Suppressor macrophage (primary cell): ENCODE data around the gene NSF.
"Not testable (repeated sequence)": the region's sequence is repeated elsewhere in the genome, so short reads cannot be mapped to it uniquely, and the experiment has no call there.

ENCODE experiments used
- DNase-seq, 4 experiments: peaks; one replicate each; pipeline ENCODE4 v3.0.0-alpha.2; 2020 to 2022

The NSF gene

DNA sequence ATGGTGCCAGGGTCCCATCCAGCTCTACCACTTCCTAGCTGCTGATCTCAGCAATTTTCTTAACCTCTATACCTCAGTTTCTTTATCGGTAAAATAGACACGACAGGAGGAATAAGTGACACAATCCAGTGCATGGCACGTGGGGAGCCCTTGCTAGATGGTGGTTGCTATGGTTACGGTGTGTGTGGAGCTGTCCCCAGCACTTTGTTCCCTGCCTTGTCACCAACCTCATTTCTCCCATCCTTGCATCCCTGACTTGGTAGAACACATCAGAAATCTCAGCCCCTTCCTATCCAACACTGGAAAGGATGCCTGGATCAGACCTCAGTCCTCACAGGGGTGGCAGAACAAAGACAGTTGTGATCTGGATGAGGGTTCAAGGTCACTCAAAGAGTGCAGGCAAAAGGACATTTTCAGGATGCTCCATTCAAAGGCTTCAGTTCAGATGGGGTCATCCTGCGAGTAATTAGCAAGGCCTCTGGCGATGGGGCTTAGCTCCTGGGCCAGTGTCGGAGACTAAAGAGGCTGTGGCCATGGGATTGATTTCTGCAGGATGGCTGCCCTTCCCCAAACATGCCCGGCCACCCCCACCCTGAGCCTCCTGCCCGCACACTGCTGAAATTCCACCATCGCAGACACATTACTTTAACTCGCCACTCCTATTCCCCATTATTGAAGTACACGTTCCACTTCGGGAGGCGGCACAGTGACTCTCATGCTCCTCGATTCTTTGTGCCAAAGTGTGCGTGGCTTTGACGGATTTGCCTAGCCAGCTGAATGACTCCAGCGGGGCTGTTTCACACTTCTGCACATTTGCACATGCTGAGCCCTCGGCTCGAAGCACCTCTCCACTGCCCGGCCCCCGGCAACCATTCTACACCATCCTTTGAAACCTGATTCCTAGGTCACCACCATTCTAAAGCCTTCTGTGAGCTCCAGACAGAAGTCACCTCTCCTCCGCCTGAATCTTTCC lies 187.8 kb downstream of the NSF start:
- peak in 2 of 4 experiments; percentile 20 to 29 for DNase-seq

DNA sequence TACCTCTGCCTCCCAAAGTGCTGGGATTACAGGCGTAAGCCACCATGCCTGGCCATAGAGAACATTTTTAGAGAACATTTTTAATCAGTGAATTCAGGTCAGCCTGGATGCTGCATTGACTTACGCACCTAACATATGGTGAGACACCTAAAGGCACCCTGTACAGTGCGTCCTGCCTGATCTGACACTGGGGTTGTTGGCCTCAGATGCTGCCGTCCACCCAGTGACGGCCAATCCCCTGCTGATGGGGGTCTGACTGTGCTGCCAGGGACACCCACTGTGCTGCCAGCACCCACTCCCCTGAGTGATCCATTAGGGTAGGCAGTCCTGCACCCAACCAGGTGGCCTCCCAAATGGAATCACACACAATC lies 189.5 kb downstream of the NSF start:
- DNase-seq: no peak

DNA sequence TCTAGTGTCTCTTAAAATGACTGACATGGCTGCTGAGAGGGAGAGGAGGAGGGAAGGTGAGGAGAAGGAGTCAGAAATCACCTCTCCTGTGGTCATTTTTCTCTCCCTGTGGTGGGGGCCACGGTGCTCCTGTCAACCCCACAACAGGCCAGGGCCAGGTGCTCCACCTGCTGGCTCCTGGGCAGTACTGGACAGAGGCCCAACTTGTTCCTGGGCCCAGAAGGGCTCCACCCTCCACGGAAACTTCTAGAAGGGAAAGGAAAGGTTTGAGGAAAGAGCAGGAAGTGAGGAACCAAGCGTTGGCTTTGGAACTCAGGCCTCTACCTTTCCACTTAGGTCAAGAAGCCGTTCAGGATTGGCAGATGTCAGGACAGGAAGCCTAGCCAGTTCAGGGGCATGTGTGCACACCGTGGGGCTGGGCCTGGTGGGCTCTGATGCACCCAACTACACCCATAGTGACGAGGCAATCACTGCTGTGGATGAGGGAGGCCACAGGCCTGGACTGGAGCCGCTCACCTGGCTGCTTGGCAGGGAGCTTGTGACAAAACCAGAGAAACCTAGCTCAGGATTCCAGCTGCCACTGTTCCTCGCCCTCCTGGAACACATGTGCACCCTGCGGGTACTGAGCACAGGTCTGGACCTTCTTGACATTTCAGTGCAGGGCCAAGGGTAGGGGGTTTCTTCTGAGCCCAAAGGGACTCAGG lies 191.9 kb downstream of the NSF start:
- peak; percentile 10 to 61 (median 38) for DNase-seq

DNA sequence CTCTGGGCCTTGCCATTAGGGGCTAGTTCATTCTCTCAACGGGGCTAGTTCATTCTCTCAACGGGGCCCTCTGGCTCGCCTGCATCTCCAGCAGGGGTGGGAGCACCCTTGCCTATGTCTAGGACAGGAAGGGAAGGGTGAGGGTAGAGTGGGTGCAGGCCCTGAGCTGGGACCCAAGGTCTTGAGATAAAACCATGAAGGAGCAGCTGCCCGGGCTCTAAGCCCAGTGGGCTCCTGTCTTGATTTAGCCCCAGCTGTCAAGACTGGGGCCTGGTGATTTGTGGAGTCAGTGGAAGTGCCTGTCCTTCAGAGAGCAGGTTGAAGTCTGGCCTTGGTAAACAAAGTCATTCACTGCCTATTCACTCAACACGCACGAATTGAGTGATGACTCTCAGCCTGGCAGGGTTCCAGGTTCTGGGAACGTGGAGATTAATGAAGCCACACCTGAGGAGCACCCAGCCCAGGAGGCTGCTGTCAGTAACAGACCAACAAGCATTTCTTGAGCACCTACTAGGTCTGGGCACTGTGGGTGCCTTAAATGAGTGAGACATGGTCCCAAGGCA lies 192.6 kb downstream of the NSF start:
- DNase-seq: no peak

DNA sequence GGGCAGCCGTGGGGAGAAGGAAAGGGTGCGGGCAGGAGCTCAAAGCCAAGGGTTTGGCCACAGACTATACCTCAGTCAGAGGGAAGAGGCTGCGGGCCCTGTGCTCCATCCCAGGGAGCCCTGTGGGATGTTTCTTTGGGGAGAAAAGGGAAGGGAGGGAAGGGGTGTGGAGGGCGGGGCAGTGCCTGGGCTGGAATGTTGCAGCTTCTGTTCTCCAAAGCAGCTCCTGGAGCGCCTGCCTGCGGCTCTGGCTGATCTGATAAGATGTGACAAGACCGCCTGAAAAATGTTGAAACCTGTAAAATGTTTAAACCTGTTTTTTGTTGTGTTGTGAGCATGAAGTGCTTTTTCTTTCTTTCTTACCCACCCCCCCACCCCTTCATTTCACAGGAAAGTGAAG lies 195.2 kb downstream of the NSF start:
- no peak for DNase-seq

DNA sequence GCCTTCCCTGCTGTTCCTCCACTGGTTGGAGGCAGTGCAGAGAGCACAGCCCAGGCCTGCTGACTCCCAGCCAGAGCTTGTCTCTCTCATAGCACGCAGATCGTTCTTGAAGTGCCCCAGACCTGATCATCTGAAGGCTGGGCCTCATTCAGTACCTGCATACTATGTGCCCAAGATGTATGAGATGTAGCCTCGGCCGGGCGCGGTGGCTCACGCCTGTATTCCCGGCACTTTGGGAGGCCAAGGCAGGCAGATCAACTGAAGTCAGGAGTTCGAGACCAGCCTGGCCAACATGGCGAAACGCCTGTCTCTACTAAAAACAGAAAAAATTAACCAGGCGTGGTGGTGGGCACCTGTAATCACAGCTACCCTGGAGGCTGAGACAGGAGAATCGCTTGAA lies 197.0 kb downstream of the NSF start:
- no peak for DNase-seq

DNA sequence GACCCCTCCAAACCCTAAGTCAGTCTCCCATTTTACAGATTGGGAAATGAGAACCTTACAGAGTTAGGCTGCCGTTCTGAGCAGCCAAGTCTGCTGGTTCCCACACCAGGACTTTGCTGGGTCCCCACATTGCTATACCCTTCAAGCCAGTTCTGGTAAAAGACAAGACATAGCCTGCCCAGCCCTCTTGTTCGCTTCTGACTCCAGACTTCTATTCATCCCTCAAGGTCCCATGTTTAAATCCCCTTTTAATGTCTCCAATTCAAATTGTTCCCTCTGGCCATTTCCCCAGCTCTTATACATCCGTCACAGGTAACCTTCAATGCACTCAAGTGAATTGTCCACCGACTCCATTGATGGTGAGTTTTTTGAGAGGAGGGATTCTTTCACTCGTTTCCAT lies 197.8 kb downstream of the NSF start:
- no peak for DNase-seq

DNA sequence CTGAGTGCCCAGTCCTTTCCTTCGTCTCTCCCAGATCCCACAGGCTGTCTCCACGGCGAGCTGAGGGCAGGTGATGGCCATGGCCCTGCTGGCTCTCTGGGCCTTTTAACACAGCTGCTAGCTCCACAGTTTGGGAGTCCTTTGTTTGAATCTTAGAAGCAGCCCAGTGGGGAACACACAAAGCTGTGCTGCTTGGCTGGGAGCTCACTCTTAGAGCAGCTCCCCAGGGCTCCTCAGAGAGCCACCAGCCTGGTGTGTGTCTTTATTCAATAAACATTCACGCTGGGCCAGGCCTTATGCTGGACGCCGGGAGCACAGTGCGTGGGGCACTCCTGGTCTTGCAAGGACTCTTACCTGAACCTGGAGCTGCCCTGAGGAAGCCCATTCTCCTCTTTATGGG lies 198.3 kb downstream of the NSF start:
- DNase-seq: no peak

DNA sequence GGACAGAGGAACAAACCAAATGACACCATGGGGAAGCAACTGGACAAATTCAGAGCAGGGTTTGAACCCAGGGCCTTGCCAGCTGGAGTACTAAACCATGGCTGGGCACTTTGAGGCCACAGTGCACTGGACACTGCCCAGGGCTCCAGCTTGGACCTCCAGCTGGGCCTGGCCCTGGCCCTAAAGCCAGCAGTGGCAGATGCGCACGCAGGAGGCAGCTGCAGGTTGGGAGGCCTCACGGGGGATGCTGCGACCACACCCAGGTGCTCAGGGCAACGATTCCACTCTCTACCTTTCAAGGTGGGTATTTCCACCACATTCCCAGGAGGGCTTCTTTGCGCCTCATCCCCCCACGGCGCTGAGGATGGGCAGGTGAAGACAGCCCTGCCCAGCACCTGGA lies 199.1 kb downstream of the NSF start:
- no peak for DNase-seq

DNA sequence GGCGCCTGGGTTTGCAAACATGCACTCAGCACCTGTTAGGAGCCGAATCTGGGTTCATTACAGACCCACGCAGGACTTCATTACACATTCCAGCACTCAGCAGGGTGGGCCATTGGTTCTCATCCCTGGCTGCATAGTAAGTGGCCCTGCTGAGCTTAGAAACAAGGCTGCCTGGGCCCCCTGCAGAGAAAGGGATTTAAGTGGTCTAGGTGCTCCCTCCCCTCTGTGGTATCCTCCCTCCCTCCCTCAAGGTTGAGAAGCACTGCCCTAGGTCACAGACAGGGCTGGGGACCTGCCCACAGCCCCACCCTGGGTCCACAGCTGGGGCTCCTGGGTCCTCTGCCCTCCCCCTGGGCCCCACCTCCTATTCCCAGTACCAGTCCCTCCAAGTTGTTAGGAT lies 199.7 kb downstream of the NSF start:
- no peak for DNase-seq

DNA sequence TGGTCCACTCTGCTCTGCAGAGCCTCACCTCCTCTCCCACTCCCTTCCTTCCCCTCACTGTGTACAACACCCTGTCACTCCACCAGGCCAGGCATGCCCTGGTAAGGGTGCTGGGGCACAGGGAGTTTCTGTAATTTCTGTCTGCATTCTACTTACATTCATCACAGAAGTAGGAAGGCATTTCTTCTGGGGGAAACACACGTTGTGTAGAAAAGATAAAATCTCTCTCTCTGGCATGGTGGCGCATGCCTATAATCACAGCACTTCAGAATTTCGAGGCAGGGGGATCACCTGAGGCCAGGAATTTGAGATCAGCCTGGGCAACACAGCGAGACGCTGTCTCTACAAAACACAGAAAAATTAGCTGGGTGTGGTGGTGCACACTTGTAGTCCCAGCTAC lies 201.1 kb downstream of the NSF start:
- no peak for DNase-seq

DNA sequence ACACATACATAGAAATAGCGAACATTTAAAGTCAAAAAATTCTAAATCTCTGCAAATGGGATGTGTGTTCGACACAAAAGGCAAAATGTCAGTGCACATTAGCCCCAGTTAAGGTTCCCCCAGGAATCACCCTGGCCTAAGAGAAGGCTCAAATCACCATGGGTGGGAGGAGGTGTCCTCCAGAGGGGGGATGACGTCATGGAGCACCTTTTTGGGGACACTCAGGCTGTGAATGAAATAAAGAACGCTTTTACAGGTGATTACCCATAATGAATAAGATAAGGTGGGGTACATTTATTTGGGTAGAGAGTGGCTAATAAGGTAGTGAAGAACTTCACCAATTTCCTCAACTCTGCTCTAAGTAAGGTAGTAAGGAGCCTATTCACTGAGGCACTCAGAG lies 201.6 kb downstream of the NSF start:
- DNase-seq: no peak

DNA sequence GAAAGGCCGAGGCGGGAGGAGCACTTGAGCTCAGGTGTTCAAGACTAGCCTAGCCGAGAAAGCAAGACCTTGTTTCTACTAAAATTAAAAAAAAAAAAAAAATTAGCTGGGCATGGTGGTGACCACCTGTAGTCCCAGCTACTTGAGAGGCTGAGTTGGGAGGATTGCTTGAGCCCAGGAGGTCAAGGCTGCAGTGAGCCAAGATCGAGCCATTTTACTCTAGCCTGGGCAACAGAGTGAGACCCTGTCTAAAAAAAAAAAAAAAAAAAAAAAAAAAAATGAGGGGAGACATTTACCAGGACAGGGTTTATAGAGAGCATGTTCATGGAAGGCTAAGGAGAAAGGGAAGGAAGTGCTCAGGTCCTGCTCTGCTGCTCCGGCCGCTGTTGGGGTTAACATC lies 202.6 kb downstream of the NSF start:
- DNase-seq: not testable (repeated sequence)

DNA sequence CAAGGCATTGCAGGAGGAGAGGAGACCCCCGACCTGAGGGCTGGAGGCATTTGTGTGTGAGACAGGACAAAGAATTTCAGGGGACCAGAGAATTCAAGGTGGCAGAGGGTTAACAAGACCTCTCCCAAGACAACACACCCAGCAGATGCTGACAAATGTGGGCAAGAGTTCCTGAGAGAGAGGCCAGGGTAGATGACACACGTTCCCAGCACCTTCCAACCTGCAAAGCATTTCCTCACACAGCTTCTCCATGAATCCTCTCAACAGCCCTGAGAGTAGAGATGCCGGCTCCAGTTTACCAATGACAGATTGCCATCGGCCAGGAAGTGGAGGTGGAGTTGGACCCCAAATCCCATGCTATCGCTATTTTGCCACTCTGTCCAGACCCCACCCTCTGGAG lies 203.1 kb downstream of the NSF start:
- DNase-seq: no peak

DNA sequence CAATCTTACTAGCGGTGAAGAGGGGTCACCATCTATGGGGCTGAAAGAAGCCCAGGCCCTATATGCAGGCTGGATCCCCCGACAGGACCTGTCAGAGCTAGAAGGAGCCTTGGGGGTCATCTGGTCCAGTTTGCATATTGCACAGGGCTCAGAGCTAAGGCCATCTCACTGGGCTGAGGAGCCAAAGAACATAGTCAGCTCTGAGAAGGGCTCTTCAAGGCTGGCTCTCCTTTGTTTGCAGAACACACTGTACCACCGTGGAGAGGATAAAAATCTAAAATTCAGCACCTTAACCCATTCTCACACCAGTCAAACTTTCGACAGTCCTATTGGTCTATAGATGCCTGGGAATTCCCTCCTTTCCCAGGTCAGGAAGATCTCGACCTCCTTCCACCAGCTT lies 203.8 kb downstream of the NSF start:
- DNase-seq: no peak

DNA sequence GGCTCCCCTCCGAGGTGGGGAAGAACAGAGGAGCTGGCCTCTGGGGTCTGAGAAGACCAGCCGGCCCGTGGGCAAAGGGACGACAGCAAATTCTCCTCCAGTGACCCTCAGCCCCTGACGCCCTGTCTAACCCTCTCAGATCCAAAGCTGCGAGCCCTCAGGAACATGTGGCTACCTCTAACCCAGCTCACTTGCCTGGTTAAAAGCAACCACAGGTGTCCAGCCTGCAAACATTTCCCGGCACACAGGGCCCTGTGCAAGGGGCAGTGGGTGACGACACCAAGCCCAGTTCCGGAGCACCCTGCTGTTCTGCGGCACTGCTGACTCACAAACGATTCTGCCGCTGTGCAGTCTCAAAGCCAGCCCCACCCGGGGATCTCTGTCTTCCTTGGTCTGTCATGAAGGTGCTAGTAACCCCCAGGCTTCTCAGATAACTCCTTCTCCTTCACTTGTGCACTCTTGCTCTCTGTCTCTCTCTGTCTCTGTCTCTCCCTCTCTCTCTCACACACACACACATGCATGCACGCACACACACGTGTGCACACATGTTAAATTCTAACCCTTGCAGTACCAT lies 205.0 kb downstream of the NSF start:
- DNase-seq: no peak

DNA sequence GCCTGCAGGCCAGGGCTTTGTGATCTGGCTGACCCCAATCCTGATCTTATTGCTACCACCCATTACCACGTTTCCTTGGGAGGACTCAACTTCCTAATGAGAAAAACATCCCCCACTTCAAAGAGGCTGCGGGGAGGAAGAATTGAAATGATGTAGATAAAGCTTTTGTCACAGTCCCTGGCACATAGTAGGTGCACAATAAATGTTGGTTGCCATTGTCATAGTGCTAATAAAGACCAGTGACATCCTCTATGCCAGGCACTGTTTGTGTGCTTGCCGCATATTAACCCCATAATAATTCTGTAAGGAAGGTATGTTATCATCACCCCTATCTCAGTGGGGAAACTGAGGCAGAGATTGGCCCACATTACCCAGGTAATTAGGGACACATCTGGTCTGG lies 205.6 kb downstream of the NSF start:
- DNase-seq: no peak

DNA sequence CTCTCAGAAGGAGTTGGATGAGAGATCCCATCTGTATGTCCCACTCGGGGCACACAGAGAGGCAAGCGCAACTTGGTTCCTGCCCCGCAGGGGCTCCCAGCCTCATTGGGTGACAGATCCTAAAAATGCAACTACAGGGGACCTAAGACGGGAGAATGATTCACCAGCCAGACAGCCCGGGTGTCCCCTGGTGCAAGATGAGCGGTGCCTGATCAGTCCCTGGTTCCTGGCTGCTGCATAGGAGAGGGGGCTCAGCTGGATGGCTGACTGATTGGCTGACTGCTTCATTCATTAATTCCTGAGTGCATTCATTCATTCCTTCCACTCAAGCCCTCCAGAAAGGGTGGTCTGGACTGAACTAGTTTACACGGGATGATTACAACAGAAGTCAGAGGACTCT lies 206.1 kb downstream of the NSF start:
- DNase-seq: no peak

DNA sequence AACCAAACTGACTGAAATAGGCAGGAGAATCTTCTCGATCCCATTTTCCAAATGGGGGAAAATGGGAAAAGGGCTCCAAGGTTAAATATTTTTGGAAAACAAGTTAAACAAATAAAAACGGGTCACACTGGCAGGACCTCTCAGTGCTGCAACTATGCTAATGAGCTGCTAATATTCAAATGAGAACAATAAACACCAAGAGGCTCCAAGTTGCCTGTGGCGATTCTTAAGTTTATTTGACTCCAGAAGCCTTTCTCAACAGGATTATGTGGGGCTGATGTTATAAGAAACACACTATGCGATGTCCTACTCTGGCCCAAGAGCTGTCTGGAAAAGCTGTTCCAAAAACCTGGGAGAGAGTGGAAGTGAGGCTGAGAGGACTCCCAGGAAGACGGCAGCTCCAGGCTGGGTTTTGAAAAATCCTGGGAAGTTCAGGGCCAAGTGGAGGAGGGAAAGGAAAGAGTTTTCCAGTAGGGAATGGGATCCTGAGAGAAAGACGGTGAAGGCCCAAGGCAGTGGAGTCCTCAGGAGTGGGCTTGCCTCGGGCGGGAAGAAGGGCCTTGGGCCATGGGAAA lies 206.6 kb downstream of the NSF start:
- no peak for DNase-seq

DNA sequence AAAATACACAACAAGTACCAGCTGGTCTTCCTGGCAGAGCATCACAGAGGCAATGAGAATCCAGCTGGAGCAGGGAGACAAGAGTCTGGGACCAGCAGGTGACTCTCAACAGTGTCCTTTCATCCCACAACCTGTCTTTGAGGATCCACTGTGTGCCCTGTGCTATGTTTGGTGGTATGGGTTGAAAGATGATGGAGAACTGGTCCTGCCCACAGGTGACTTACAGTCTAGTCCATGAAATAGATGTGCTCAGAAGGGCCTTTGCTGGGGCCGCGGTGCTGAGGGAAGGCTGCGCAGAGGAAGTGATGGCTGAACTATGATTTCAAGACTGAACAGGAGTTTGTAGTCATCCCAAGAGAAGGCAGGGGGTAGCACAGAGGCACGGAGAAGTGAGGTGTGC lies 210.1 kb downstream of the NSF start:
- DNase-seq: no peak

DNA sequence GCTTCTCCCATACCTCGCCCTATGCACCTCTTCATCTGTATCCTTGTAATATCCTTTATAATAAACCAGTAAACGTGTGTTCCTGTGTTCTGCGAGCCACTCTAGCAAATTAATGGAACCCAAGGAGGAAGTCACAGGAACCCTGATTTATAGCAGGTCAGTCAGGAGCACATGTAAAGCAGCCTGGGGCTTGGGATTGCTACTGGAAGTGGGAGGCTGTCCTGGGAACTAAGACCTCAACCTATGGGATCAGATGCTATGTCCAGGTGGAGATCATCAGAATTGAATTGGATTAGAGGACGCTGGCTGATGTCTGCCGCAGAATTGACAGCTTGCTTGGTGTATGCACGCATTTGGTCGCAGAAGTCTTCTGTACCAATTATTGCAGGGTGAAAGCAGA lies 212.3 kb downstream of the NSF start:
- DNase-seq: no peak

DNA sequence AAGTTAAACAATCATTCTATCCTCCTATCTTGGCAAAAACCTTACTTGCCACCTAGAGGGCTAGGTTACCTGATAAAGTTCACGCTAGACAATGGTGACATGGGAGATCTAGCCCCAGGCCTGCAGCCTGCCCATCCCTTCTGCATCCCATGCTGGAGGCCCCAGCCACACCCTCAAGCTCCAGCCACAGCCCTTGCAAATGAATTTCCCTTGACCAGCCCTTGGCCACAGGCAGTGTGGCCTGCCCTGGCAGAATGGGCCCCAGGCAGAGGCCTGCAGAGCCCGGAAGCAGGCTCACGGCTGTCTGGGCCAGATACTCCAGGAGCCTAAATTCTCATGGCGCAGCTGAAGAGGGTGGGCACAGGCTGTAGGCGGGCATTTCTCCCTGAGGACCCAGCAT lies 213.1 kb downstream of the NSF start:
- DNase-seq: no peak

DNA sequence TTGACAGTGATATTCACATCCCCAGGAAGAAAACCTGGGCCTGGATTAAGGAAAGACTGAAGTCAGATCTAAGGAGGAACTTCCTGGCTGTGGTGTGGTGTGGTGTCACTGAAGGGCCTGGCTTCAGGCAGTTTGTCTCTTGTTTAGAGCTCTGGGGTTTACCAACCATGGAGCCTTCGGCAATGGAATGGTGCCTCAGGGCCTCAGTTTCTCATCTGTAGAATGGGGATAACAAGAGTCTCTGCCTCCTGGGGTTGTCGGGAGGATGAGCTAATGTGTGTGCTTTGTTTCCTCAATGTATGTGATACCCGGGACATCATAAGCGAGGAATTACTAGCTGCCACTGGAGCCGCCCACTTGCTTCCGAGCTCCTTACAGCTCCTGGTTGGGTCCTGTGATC lies 215.3 kb downstream of the NSF start:
- no peak for DNase-seq
